Glutamatergic neuron (in vitro differentiated cells): ENCODE results near the gene ALDH5A1. TPM values are rescaled to one million over a fixed set of nuclear protein-coding genes. Genes with fewer than 3 reads are reported as not detected.
A peak's percentile ranks its signal among the peaks of the same experiment; 100 is the strongest.

Experiments
- DNase-seq: peaks from one replicate; pipeline ENCODE4 v3.0.0; 2022
- H3K27ac Mint-ChIP-seq: one replicate; pipeline ENCODE4 v1.8.0; 2020; ENCODE audit warnings: mild to moderate bottlenecking, mixed read lengths, inconsistent platforms; ENCODE audit not compliant: unreplicated experiment
- H3K27me3 Mint-ChIP-seq: one replicate; pipeline ENCODE4 v1.8.0; 2020; ENCODE audit warnings: mild to moderate bottlenecking, moderate library complexity, mixed read lengths, inconsistent platforms; ENCODE audit not compliant: unreplicated experiment
- H3K36me3 Mint-ChIP-seq: one replicate; pipeline ENCODE4 v1.8.0; 2020; ENCODE audit warnings: mild to moderate bottlenecking, mixed read lengths, inconsistent platforms; ENCODE audit not compliant: unreplicated experiment
- H3K4me1 Mint-ChIP-seq: one replicate; pipeline ENCODE4 v1.8.0; 2020; ENCODE audit warnings: mild to moderate bottlenecking, low read depth, mixed read lengths, inconsistent platforms; ENCODE audit not compliant: unreplicated experiment
- H3K4me3 Mint-ChIP-seq: one replicate; pipeline ENCODE4 v1.8.0; 2020; ENCODE audit warnings: mild to moderate bottlenecking, mixed read lengths, inconsistent platforms; ENCODE audit not compliant: unreplicated experiment
- H3K9me3 Mint-ChIP-seq: one replicate; pipeline ENCODE4 v1.8.0; 2020; ENCODE audit warnings: mild to moderate bottlenecking, moderate library complexity, mixed read lengths, inconsistent platforms; ENCODE audit not compliant: unreplicated experiment
- total RNA-seq: library from RNA; stranded (reverse); fragmentation: NEBNext Ultra II Directional; extraction: Animal tissue kit (Norgen Biotek cat#: 25700); gene quantifications from one replicate; pipeline ENCODE4 v1.2.1, GENCODE V29; 2021; ENCODE audit not compliant: unreplicated experiment
- TF ChIP-seq, protein P1 (sequence below): fragments of 200-600 bp; sonication (generic); IDR thresholded peaks from one replicate; pipeline ENCODE4 v1.5.0; 2021; ENCODE audit not compliant: partially characterized antibody, unreplicated experiment

The ALDH5A1 gene
- total RNA-seq, 1 donor from 2014 or later, result 1.2 TPM

DNA sequence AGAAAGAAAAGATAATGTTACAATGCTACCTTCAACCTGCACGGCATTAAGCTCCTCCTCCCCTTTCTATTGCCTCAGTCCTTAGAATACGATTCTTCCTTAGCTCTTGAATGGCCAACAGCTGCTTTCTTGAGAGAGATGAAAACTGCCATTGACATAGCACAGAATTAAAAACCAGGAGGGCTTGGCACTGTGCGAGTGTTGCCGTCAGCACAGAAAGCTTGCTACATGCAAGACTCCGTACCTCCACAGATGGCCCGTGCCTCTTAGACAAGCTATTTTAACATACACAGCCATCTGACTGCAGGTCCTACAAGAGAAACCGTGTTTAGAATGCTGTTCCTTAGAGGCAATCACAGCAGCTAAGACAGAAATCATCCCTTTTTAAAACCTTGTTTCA, 51.7 kb downstream of the ALDH5A1 start:
- peaks cover 2% of the 10 kb centered on the region for H3K4me1 Mint-ChIP-seq
- H3K4me3 Mint-ChIP-seq, result no peak overlapping the region
- no peak for DNase-seq
- H3K9me3 Mint-ChIP-seq, result no peaks in the 10 kb centered on the region
- TF ChIP-seq, protein P1, sequence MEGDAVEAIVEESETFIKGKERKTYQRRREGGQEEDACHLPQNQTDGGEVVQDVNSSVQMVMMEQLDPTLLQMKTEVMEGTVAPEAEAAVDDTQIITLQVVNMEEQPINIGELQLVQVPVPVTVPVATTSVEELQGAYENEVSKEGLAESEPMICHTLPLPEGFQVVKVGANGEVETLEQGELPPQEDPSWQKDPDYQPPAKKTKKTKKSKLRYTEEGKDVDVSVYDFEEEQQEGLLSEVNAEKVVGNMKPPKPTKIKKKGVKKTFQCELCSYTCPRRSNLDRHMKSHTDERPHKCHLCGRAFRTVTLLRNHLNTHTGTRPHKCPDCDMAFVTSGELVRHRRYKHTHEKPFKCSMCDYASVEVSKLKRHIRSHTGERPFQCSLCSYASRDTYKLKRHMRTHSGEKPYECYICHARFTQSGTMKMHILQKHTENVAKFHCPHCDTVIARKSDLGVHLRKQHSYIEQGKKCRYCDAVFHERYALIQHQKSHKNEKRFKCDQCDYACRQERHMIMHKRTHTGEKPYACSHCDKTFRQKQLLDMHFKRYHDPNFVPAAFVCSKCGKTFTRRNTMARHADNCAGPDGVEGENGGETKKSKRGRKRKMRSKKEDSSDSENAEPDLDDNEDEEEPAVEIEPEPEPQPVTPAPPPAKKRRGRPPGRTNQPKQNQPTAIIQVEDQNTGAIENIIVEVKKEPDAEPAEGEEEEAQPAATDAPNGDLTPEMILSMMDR, result no peak
- no peaks in the 10 kb centered on the region for H3K36me3 Mint-ChIP-seq
- H3K27me3 Mint-ChIP-seq, result no peaks in the 10 kb centered on the region
- no peak overlapping the region for H3K27ac Mint-ChIP-seq

DNA sequence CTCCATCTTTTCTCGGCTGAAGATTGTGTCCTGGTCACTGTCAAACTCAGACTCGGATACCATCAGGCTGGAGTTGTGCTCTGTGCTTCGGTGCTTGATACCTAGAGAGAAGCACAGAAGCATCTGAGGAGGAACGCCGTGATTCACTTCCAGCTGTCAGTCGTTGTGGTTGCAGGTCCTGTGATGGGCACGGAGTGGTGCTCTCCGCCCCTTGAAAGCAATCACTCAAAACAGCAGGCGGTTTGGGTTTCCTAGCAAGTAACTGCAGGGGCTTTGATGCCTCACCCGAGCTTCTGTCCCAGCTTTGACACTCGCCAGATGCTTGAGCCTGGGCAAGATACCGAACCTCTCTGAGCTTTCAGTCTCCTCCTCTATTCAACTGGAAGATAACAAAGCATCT, 52.5 kb downstream of the ALDH5A1 start:
- H3K4me3 Mint-ChIP-seq, result no peak overlapping the region
- H3K9me3 Mint-ChIP-seq, result peaks cover 2% of the 10 kb centered on the region
- H3K36me3 Mint-ChIP-seq, result no peaks in the 10 kb centered on the region
- TF ChIP-seq, protein P1, result no peak
- DNase-seq, result no peak
- no peak overlapping the region for H3K27ac Mint-ChIP-seq
- peaks cover 2% of the 10 kb centered on the region for H3K4me1 Mint-ChIP-seq
- H3K27me3 Mint-ChIP-seq, result no peaks in the 10 kb centered on the region

DNA sequence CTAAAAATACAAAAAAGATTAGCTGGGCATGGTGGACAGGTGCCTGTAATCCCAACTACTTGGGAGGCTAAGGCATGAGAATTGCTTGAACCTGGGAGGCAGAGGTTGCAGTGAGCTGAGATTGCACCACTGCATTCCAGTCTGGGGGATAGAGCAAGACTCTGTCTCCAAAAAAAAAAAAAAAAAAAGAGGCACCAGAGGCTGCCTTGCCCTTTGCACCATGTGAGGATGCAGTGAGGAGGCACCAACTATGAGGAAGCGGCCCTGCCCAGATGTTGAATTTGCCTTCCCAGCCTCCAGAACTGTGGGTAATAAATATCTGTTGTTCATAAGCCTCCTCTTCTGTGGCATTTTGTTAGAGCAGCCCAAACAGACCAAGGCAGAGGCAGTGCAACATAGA, 54.4 kb downstream of the ALDH5A1 start:
- TF ChIP-seq, protein P1, result no peak
- peaks cover 2% of the 10 kb centered on the region for H3K9me3 Mint-ChIP-seq
- DNase-seq, result no peak
- no peaks in the 10 kb centered on the region for H3K36me3 Mint-ChIP-seq
- H3K4me1 Mint-ChIP-seq, result peaks cover 2% of the 10 kb centered on the region
- no peak overlapping the region for H3K27ac Mint-ChIP-seq
- peaks cover 2% of the 10 kb centered on the region for H3K27me3 Mint-ChIP-seq
- H3K4me3 Mint-ChIP-seq, result no peak overlapping the region

DNA sequence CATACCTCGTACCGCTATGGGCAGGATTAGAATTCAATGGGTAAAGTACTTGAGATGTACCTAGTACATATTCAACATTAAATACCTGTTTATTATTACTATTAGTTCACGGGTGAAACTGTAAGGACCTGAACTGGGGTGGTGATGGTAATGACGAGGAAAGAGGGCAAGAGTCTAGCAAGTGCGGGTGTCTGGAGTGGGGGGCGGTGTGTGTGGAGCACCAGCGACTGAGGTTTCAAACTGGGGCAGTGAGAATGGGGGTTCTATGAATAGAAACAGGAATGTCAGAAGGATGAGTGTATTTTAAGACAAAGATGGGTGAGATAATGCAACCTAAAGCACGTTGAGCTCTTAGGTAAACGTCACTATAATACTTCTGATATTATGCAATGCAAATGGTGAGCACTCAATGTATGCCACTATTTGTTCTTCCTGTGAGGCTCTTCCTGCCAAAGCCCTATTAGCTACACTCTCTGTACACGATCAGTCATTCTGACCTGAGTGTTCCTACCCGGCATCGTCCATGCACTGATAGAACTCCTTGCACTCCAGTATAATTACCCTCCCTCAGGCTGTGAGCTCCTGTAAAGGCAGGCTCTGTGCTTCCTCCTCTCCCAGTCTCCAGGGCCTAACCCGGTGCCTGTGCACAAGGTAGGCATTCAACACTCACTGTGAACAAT, 55.0 kb downstream of the ALDH5A1 start:
- Mint-ChIP-seq H3K27ac (no peak overlapping the region), H3K9me3 (peaks cover 2% of the 10 kb centered on the region)

DNA sequence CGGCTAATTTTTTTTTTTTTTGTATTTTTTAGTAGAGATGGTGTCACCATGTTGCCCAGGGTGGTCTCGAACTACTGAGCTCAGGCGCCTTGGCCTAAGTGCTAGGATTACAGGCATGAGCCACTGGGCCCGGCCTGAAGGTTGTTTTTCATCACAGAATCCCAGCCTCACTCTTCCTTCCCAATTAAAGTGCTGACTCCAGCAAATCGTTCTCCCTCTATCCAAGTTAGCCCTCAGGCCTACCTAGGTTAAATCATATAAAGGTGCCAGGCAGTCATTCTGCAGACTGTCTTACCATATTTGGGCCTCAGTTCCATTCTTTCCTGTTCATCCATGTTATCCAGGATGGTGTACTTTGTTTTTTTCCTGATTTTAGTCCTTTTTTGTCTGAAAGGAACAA, 56.4 kb downstream of the ALDH5A1 start:
- Mint-ChIP-seq H3K36me3 (no peaks in the 10 kb centered on the region), H3K9me3 (peaks cover 2% of the 10 kb centered on the region), H3K27ac (peak overlapping the region; percentile 31), H3K4me1 (peaks cover 2% of the 10 kb centered on the region), H3K27me3 (peaks cover 2% of the 10 kb centered on the region), H3K4me3 (no peak overlapping the region)
- no peak for DNase-seq
- TF ChIP-seq, protein P1, result no peak

More for the DNA sequence above, 55.0 kb downstream of the ALDH5A1 start:
- Mint-ChIP-seq H3K4me3 (no peak overlapping the region), H3K36me3 (no peaks in the 10 kb centered on the region), H3K27me3 (peaks cover 2% of the 10 kb centered on the region), H3K4me1 (peaks cover 2% of the 10 kb centered on the region)
- no peak for DNase-seq
- TF ChIP-seq, protein P1, result no peak
